ENCODE data around the gene DERA. TPM values are rescaled to one million over a fixed set of nuclear protein-coding genes. Genes with fewer than 3 reads are reported as not detected.

Gene DERA
- total and polyA plus RNA-seq, 2 of the 13 experiments (the other 11 are each of a cell fraction or from before 2014, with no cell fraction given), result 24.0 to 51.3 TPM

GRCh38 chr12:16027002-16027401 lies 115.9 kb downstream of the DERA start (continued):
- TF ChIP-seq SSRP1 (CRISPR knock-in tag; IDR thresholded peaks at IDR 0.05), result no peak
- no peak for TF ChIP-seq DZIP1 (CRISPR knock-in tag; IDR thresholded peaks at IDR 0.05)
- no peak for TF ChIP-seq KDM5A (IDR thresholded peaks at IDR 0.05; ENCODE audit: borderline replicate concordance, low read length)
- no peak for TF ChIP-seq HNRNPH1 (optimal IDR thresholded peaks at IDR 0.05; ENCODE audit: low read depth, low read length)
- TF ChIP-seq KAT2B (IDR thresholded peaks at IDR 0.05; ENCODE audit: borderline replicate concordance, low read depth, low read length), result no peak
- TF ChIP-seq ZNF883 (CRISPR knock-in tag; IDR thresholded peaks at IDR 0.05; ENCODE audit: not compliant biosample characterization), result no peak
- no peak for TF ChIP-seq RNF219 (CRISPR knock-in tag; IDR thresholded peaks at IDR 0.05)
- no peak for TF ChIP-seq AKNA (CRISPR knock-in tag; IDR thresholded peaks at IDR 0.05; ENCODE audit: borderline replicate concordance)
- TF ChIP-seq CCDC6 (CRISPR knock-in tag; IDR thresholded peaks at IDR 0.05), result no peak
- TF ChIP-seq NCOA1 (CRISPR knock-in tag; IDR thresholded peaks at IDR 0.05), result no peak

Measured in HepG2 (cell line).